GM12801 (cell line): ENCODE results near the gene SEMA6A.

Experiments
- CTCF ChIP-seq: IDR thresholded peaks from one replicate; pipeline ENCODE4 v1.5.1; 2011; ENCODE audit warnings: control low read depth; ENCODE audit not compliant: insufficient read length; ENCODE audit errors: extremely low read depth

Gene SEMA6A

DNA sequence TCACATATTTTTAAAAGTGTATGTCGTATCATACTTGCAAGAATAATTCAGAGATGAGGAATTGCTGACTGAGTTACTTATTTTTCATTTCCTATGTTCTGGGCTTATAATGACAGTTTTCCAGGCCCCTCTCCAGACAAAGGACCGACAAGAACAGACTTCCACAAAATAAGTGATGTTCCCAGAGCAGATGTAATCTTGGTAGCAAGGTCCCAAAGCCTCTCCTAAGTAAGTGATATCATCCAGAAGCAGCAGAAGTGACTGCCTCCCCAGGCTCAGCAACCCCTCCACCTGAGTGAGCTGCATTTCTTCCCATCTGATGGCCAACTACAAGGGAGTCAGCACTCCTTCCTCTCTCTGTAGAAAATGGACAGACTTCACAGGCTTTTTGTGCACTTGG is 57.1 kb downstream of the SEMA6A start:
- TF ChIP-seq CTCF = no peak

DNA sequence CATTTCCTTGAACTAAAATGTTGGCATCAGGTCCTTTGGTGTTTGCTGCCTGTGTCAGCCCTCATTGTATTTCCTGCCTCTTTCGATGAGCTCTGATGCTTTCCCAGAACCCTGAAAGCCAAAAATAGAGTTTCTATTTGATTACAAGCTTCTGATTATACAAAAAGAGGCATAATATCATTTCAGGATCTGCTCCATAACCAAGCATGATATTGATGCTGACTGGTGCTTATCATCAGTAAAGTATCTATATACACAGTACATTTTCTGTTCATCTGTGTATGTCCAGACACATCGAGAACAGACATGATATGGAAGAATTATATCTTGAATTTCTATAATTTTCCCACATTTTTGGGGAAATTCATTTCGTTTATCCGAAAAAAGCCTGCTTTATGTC is 58.6 kb downstream of the SEMA6A start:
- no peak for TF ChIP-seq CTCF

DNA sequence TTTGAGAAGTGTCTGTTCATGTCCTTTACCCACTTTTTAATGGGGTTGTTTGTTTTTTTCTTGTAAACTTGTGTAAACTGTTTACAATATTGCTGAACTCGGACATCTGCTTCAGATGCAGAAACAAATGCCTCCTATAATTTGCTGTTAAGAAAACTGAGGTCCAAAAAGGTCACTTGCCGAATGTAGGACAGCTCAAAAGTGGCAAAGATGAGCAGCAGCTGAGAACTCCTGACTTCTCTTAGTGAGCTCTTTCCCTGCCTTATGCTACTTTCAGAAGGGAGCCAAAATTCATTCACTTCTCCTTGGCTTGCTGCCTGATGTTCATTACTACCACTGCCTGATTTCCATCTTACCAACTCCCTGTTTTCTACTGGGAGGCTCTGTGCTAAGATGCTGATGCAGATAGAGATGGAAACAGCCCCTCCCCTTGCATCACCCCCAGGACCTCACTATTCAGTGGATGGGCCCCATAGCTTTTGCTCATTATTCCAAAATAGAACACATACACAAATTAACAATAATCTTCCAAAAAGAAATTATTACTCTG is 60.1 kb downstream of the SEMA6A start:
- no peak for TF ChIP-seq CTCF

GRCh38 chr5:116510517-116510916 is 64.1 kb downstream of the SEMA6A start:
- no peak for TF ChIP-seq CTCF

GRCh38 chr5:116509483-116510244 is 65.0 kb downstream of the SEMA6A start:
- TF ChIP-seq CTCF = no peak

- no peak for TF ChIP-seq CTCF
These were observed 65.8 kb downstream of the SEMA6A start for GRCh38 chr5:116508835-116509234.

DNA sequence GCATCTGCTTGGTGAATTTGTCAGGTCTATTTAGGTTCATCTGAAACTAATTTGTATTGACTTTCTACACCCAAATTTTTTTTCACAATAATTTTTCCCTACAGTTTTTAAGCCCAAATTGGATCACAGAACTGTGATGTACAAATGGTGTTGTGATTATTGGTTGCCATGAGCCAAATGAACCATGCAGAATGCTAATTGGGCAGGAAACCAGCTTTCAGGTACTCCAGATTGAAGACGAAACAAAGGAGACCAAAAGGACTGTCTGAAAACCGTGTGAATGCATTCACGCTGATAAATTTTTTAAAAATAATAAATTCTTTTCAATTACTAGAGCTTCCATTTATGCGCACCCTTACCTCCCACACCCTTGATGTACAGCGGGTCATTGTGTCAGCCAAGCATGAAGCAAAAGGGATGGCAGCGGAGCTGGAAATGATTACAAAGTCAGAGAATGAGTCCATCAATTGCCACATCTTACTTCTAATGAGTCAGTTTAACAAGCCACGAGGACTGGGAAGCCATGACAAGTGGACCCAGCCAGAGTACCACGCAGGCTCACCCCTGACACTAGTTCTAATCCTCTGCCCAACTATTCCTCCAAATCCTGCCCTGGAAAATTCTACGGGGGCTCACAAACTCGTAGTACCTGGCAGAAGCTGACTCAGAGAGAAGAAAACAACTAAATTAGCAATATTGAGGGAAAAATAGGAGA is 66.5 kb downstream of the SEMA6A start:
- TF ChIP-seq CTCF = no peak
